Hepatocyte (in vitro differentiated cells): ENCODE measurements around the gene MOB3B. TPM values are rescaled to one million over a fixed set of nuclear protein-coding genes. Genes with fewer than 3 reads are reported as not detected.

Source experiments
- DNase-seq: peaks from one replicate; pipeline ENCODE4 v3.0.0-alpha.2; 2016; ENCODE audit warnings: low spot score
- H2AFZ ChIP-seq: fragments of 200-600 bp; sonication (generic); 2 replicates; pipeline ENCODE4 v1.6.0; 2016; ENCODE audit warnings: antibody characterized with exemption, mild to moderate bottlenecking
- H3K27ac ChIP-seq: fragments of 200-600 bp; sonication (generic); 2 replicates; pipeline ENCODE4 v1.5.1; 2016; ENCODE audit warnings: mild to moderate bottlenecking
- H3K27me3 ChIP-seq: fragments of 200-600 bp; sonication (generic); 2 replicates; pipeline ENCODE4 v1.6.1; 2016
- H3K36me3 ChIP-seq: fragments of 200-600 bp; sonication (generic); replicated peaks from 2 replicates; pipeline ENCODE4 v1.5.1; 2016; ENCODE audit warnings: low read depth; ENCODE audit not compliant: insufficient read depth
- H3K4me1 ChIP-seq: fragments of 200-600 bp; sonication (generic); 2 replicates; pipeline ENCODE4 v1.5.1; 2016; ENCODE audit warnings: mild to moderate bottlenecking, moderate library complexity; ENCODE audit not compliant: insufficient read depth
- H3K4me2 ChIP-seq: fragments of 200-600 bp; sonication (generic); 2 replicates; pipeline ENCODE4 v1.6.0; 2016
- H3K4me3 ChIP-seq: fragments of 200-600 bp; sonication (generic); 2 replicates; pipeline ENCODE4 v1.5.1; 2016; ENCODE audit warnings: mild to moderate bottlenecking
- H3K79me2 ChIP-seq: fragments of 200-600 bp; sonication (generic); 2 replicates; pipeline ENCODE4 v1.6.0; 2017; ENCODE audit warnings: mild to moderate bottlenecking
- H3K9me2 ChIP-seq: fragments of 200-600 bp; sonication (generic); replicated peaks from 2 replicates; pipeline ENCODE4 v1.6.0; 2017; ENCODE audit warnings: mild to moderate bottlenecking; ENCODE audit not compliant: insufficient read depth
- H3K9me3 ChIP-seq: fragments of 200-600 bp; sonication (generic); 2 replicates; pipeline ENCODE4 v1.5.1; 2016; ENCODE audit warnings: low read depth, mild to moderate bottlenecking
- H4K20me1 ChIP-seq: fragments of 200-600 bp; sonication (generic); 2 replicates; pipeline ENCODE4 v1.6.0; 2016; ENCODE audit warnings: mild to moderate bottlenecking; ENCODE audit not compliant: insufficient read depth, poor library complexity, severe bottlenecking
- EZH2 ChIP-seq: fragments of 200-600 bp; sonication (generic); IDR thresholded peaks from 2 replicates; pipeline ENCODE4 v1.6.1; 2016; ENCODE audit warnings: antibody characterized with exemption, mild to moderate bottlenecking, borderline replicate concordance
- EZH2phosphoT487 ChIP-seq: fragments of 200-600 bp; sonication (generic); IDR thresholded peaks from one replicate; pipeline ENCODE4 v1.6.1; 2018; ENCODE audit warnings: antibody characterized with exemption, mild to moderate bottlenecking, low read depth, moderate library complexity; ENCODE audit not compliant: unreplicated experiment, severe bottlenecking
- WGBS: methylation state at CpG from one replicate; pipeline ENCODE4 v1.1.6; 2016; ENCODE audit warnings: low lambda C conversion rate; ENCODE audit errors: missing lambda C conversion rate; 5-methylcytosine and 5-hydroxymethylcytosine counted together
- polyA plus RNA-seq: library from polyadenylated mRNA; unstranded; fragments of >200 nt; fragmentation: Nextera tagmentation; extraction: Ambion mirVana; gene quantifications from 2 replicates; pipeline ENCODE4 v1.2.1, GENCODE V29; 2016
- total RNA-seq: library from RNA; depleted of rRNA; stranded (reverse); fragments of >200 nt; gene quantifications from 2 replicates; pipeline ENCODE4 v1.2.3, GENCODE V29; 2014
- TF ChIP-seq, protein P1 (sequence below): fragments of 200-600 bp; sonication (generic); IDR thresholded peaks from 2 replicates; pipeline ENCODE4 v1.5.1; 2016; ENCODE audit warnings: antibody characterized with exemption, mild to moderate bottlenecking; ENCODE audit not compliant: poor library complexity

MOB3B gene
- total and polyA plus RNA-seq, 2 experiments from 2014 or later: 13.3 to 13.5 TPM

DNA sequence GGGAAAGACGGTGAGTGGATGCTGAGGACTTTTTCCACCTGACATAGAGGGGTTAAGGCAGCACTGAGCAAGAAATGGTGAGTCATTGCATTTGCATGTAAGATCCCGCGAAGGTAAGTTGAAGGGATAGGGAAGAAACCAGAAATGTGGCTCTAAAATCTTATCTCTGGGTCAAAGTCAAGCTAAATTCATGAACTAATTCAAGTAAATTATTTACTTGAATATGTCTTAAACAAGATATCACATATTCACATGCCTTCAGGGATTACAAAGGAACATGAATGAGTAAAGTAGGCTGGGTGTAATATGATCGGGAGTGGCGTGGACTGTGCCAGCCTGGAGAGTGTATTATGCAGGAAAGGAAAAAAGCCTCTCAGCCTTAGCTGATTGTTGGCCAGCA lies 158.2 kb downstream of the MOB3B start:
- TF ChIP-seq EZH2 (no peak), EZH2phosphoT487 (no peak)
- TF ChIP-seq, protein P1, sequence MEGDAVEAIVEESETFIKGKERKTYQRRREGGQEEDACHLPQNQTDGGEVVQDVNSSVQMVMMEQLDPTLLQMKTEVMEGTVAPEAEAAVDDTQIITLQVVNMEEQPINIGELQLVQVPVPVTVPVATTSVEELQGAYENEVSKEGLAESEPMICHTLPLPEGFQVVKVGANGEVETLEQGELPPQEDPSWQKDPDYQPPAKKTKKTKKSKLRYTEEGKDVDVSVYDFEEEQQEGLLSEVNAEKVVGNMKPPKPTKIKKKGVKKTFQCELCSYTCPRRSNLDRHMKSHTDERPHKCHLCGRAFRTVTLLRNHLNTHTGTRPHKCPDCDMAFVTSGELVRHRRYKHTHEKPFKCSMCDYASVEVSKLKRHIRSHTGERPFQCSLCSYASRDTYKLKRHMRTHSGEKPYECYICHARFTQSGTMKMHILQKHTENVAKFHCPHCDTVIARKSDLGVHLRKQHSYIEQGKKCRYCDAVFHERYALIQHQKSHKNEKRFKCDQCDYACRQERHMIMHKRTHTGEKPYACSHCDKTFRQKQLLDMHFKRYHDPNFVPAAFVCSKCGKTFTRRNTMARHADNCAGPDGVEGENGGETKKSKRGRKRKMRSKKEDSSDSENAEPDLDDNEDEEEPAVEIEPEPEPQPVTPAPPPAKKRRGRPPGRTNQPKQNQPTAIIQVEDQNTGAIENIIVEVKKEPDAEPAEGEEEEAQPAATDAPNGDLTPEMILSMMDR: no peak
- Histone ChIP-seq H3K36me3 (no peaks in the 10 kb centered on the region), H3K27me3 (no peaks in the 10 kb centered on the region), H2AFZ (no peak overlapping the region), H3K4me1 (peaks cover 66% of the 10 kb centered on the region), H3K9me2 (no peaks in the 10 kb centered on the region), H3K27ac (peak overlapping the region; percentile 79), H3K9me3 (no peaks in the 10 kb centered on the region), H3K4me3 (no peak overlapping the region), H4K20me1 (no peaks in the 10 kb centered on the region), H3K4me2 (peak overlapping the region; percentile 8), H3K79me2 (peaks cover 57% of the 10 kb centered on the region)
- WGBS: 11% methylated on average over 5 of the region's 5 CpGs
- peak; percentile 74 for DNase-seq

DNA sequence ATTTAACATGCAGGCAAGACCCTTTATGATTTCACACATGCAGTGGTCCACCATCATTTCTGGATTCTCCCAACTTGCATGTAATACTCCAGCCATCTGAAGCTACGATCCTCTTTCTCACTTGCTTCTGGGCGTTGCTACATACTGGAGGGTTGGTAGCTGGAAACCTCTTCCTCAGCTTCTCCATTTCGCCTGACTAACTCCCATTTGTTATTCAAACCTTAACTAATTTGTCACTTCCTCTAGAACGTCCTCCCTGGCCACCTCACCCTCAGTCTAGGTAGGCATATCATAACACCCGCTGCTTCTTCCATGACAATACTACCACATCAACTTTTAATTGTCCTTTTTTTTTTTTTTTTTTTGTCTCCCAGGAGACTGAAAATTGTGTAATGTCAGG lies 160.0 kb downstream of the MOB3B start:
- Histone ChIP-seq H3K36me3 (no peaks in the 10 kb centered on the region), H3K9me3 (no peaks in the 10 kb centered on the region), H3K4me3 (no peak overlapping the region), H2AFZ (no peak overlapping the region), H3K27me3 (no peaks in the 10 kb centered on the region), H4K20me1 (no peaks in the 10 kb centered on the region), H3K79me2 (peaks cover 42% of the 10 kb centered on the region), H3K4me1 (peaks cover 78% of the 10 kb centered on the region), H3K27ac (peak overlapping the region; percentile 79), H3K9me2 (no peaks in the 10 kb centered on the region), H3K4me2 (no peak overlapping the region)
- WGBS: 87% methylated on average over 5 of the region's 5 CpGs
- TF ChIP-seq EZH2phosphoT487: no peak
- no peak for DNase-seq

DNA sequence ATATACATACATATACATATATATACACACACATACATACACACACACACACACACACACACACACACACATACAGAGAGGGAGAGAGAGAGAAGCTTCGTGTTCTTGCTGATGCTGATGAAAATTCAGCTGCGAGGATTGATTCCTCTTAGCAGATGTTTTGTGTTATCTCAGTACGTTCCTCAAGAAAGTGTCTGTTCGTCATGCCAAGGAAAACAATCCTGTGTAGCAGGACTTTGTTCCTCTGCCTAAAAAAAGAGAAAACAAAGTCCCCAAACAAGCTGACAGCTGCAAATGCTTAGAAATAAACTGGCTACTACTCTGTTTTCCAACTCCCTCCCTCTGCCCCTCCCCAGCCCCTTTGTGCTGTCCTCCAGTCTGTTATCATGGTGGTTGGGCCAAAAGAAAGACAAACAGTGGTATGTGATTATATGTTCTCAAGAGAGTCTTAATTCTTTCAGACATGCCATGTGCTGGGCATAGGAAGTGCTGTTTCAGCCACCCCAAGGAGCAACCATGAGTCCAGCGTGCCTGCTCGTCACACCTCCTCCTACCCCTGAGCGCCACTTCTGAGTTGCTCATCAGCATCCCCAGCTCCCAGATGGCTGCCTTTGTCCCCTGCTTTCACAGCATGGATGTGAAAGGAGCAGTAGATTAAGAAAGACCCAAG lies 161.2 kb downstream of the MOB3B start:
- H3K79me2 ChIP-seq: peaks cover 38% of the 10 kb centered on the region
- no peaks in the 10 kb centered on the region for H3K27me3 ChIP-seq
- H4K20me1 ChIP-seq: no peaks in the 10 kb centered on the region
- H3K27ac ChIP-seq: peak overlapping the region; percentile 79
- H3K4me3 ChIP-seq: no peak overlapping the region
- H3K4me2 ChIP-seq: peak overlapping the region; percentile 45
- no peaks in the 10 kb centered on the region for H3K9me2 ChIP-seq
- peak; percentile 41 for DNase-seq
- TF ChIP-seq EZH2 (no peak), EZH2phosphoT487 (no peak)
- TF ChIP-seq, protein P1: no peak
- WGBS: 39% methylated on average over 7 of the region's 7 CpGs
- H2AFZ ChIP-seq: no peak overlapping the region
- H3K4me1 ChIP-seq: peaks cover 78% of the 10 kb centered on the region
- no peaks in the 10 kb centered on the region for H3K36me3 ChIP-seq
- H3K9me3 ChIP-seq: no peaks in the 10 kb centered on the region

DNA sequence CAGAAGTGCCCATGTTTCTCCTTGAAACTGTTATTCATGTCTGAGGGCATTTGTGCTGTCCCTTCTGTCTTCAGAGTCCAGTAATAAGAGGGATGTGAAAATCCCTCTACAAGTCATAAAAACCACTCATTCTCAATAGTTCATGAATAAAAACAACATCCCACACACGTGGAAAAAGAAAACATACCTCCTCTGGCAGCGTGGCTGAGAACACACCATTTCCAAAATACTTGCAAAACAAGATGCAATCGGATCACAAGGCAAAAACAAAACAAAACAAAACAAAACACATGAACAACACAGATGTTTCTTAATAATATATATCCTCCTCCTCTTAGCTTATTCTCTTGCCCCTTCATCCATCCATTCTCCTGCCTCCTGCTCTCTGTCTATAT lies 161.7 kb downstream of the MOB3B start:
- no peaks in the 10 kb centered on the region for H3K27me3 ChIP-seq
- TF ChIP-seq EZH2phosphoT487 (no peak), EZH2 (no peak)
- TF ChIP-seq, protein P1: no peak
- H3K36me3 ChIP-seq: no peaks in the 10 kb centered on the region
- no peaks in the 10 kb centered on the region for H3K9me3 ChIP-seq
- H4K20me1 ChIP-seq: no peaks in the 10 kb centered on the region
- peak overlapping the region; percentile 45 for H3K4me2 ChIP-seq
- no peaks in the 10 kb centered on the region for H3K9me2 ChIP-seq
- no peak overlapping the region for H2AFZ ChIP-seq
- no peak overlapping the region for H3K4me3 ChIP-seq
- H3K4me1 ChIP-seq: peaks cover 75% of the 10 kb centered on the region
- peaks cover 33% of the 10 kb centered on the region for H3K79me2 ChIP-seq
- WGBS: 55% methylated on average over 3 of the region's 3 CpGs
- no peak for DNase-seq
- peak overlapping the region; percentile 79 for H3K27ac ChIP-seq
